SK-N-SH (cell line): Measurements from ENCODE around the gene ECE1. TPM values are rescaled to one million over a fixed set of nuclear protein-coding genes. Genes with fewer than 3 reads are reported as not detected.
A peak's percentile ranks its signal among the peaks of the same experiment; 100 is the strongest.

Source experiments
- CTCF ChIA-PET: fragments of 300-600, 350-600 bp; formaldehyde crosslinking; extraction: SDS; loops from one replicate; lab custom pipeline; 2021; lab: Yijun Ruan, JAX
- POLR2A ChIA-PET: fragments of 350-600 bp; sonication (Branson Sonifier 250); formaldehyde crosslinking; extraction: SDS; loops from one replicate; lab custom pipeline; 2020; ENCODE audit warnings: antibody characterized with exemption, inconsistent platforms; lab: Yijun Ruan, JAX
- DNase-seq: peaks from one replicate; pipeline ENCODE4 v3.0.0; 2012
- H2AFZ ChIP-seq: fragments of 200-600 bp; sonication (generic); 2 replicates; pipeline ENCODE4 v1.8.1; 2016; ENCODE audit warnings: antibody characterized with exemption, mild to moderate bottlenecking, low read depth
- H3F3A ChIP-seq: fragments of 200-600 bp; sonication (generic); replicated peaks from 2 replicates; pipeline ENCODE3; 2016; ENCODE audit warnings: antibody characterized with exemption, mild to moderate bottlenecking; ENCODE audit not compliant: insufficient read depth
- H3K27ac ChIP-seq, 2 experiments: fragments of 200-500 bp in 1 of 2; fragments of 200-600 bp in 1 of 2; sonication (Bioruptor generic) in 1 of 2; sonication (generic), shearing (Covaris generic) in 1 of 2; 2 replicates each; pipeline versions ENCODE4 v1.5.1 to v1.6.1; 2014 to 2016; ENCODE audit warnings: low read depth in 2 of 2, inconsistent platforms in 1 of 2, low read length in 1 of 2, mild to moderate bottlenecking in 1 of 2, mixed read lengths in 1 of 2
- H3K27me3 ChIP-seq: fragments of 200-600 bp; sonication (generic), shearing (Covaris generic); 2 replicates; pipeline ENCODE4 v1.6.1; 2016; ENCODE audit warnings: mixed run types; ENCODE audit not compliant: insufficient read depth
- H3K36me3 ChIP-seq, 2 experiments: fragments of 200-500 bp in 1 of 2; fragments of 200-600 bp in 1 of 2; sonication (Bioruptor generic) in 1 of 2; sonication (generic) in 1 of 2; replicated peaks in 1 of 2; 2 replicates each; pipeline versions ENCODE3 to v1.5.1; 2014 to 2016; ENCODE audit warnings: low read length in 1 of 2, mild to moderate bottlenecking in 1 of 2; ENCODE audit not compliant: insufficient read depth in 2 of 2, control insufficient read depth in 1 of 2
- H3K4me1 ChIP-seq, 2 experiments: fragments of 200-500 bp in 1 of 2; fragments of 200-600 bp in 1 of 2; sonication (Bioruptor generic) in 1 of 2; sonication (generic), shearing (Covaris generic) in 1 of 2; 2 replicates each; pipeline versions ENCODE4 v1.5.1 to v1.6.1; 2014 to 2016; ENCODE audit warnings: low read depth in 1 of 2, low read length in 1 of 2, mixed run types in 1 of 2; ENCODE audit not compliant: insufficient read depth in 2 of 2, control insufficient read depth in 1 of 2
- H3K4me2 ChIP-seq: fragments of 200-600 bp; sonication (generic), shearing (Covaris generic); 2 replicates; pipeline ENCODE4 v1.6.1; 2017; ENCODE audit warnings: mixed run types
- H3K4me3 ChIP-seq, 2 experiments: fragments of 200-500 bp in 1 of 2; fragments of 200-600 bp in 1 of 2; sonication (Bioruptor generic) in 1 of 2; sonication (generic), shearing (Covaris generic) in 1 of 2; 2 replicates each; pipeline versions ENCODE4 v1.5.1 to v1.8.1; 2014 to 2016; ENCODE audit warnings: low read depth in 2 of 2, inconsistent platforms in 1 of 2, low read length in 1 of 2, mild to moderate bottlenecking in 1 of 2, mixed read lengths in 1 of 2, moderate library complexity in 1 of 2
- H3K79me2 ChIP-seq: fragments of 200-600 bp; sonication (generic); 2 replicates; pipeline ENCODE4 v1.8.1; 2017; ENCODE audit warnings: mild to moderate bottlenecking; ENCODE audit not compliant: insufficient read depth
- H3K9ac ChIP-seq: fragments of 200-600 bp; sonication (generic); 2 replicates; pipeline ENCODE4 v1.6.1; 2017; ENCODE audit warnings: mixed run types
- H3K9me2 ChIP-seq: fragments of 200-600 bp; sonication (generic); 2 replicates; pipeline ENCODE4 v1.6.1; 2017; ENCODE audit warnings: mixed run types
- H3K9me3 ChIP-seq: fragments of 200-600 bp; sonication (generic); 2 replicates; pipeline ENCODE4 v1.6.1; 2017; ENCODE audit warnings: mixed run types, mild to moderate bottlenecking, moderate library complexity
- H4K20me1 ChIP-seq: fragments of 200-600 bp; sonication (generic); 2 replicates; pipeline ENCODE4 v1.6.1; 2017; ENCODE audit warnings: mild to moderate bottlenecking, mixed run types; ENCODE audit not compliant: insufficient read depth
- CHD2 ChIP-seq: fragments of 150-350 bp; IDR thresholded peaks from 2 replicates; pipeline ENCODE4 v1.6.1; 2018; ENCODE audit warnings: low read length; ENCODE audit not compliant: partially characterized antibody
- ELF1 ChIP-seq: IDR thresholded peaks from 2 replicates; pipeline ENCODE4 v1.4.0; 2012
- EP300 ChIP-seq, 2 experiments: IDR thresholded peaks; 2 replicates each; pipeline versions ENCODE4 v1.4.0 to v1.6.1; 2012; ENCODE audit warnings: borderline replicate concordance in 1 of 2, low read depth in 1 of 2, low read length in 1 of 2
- GABPA ChIP-seq: IDR thresholded peaks from 2 replicates; pipeline ENCODE4 v1.4.0; 2012; ENCODE audit warnings: low read depth, mild to moderate bottlenecking
- MXI1 ChIP-seq: IDR thresholded peaks from 2 replicates; pipeline ENCODE4 v1.6.1; 2012; ENCODE audit warnings: mild to moderate bottlenecking, low read depth, low read length, improper control_type of control experiment
- NFIC ChIP-seq: IDR thresholded peaks from 2 replicates; pipeline ENCODE4 v1.4.0; 2012; ENCODE audit warnings: borderline replicate concordance
- NRF1 ChIP-seq: IDR thresholded peaks from 2 replicates; pipeline ENCODE4 v1.6.1; 2012; ENCODE audit warnings: low read depth, mild to moderate bottlenecking, low read length
- POLR2AphosphoS5 ChIP-seq: IDR thresholded peaks from 2 replicates; pipeline ENCODE4 v1.6.1; 2012; ENCODE audit warnings: low read depth, low read length
- RXRA ChIP-seq: IDR thresholded peaks from 2 replicates; pipeline ENCODE4 v1.4.0; 2012; ENCODE audit warnings: low read depth, mild to moderate bottlenecking, borderline replicate concordance
- SIN3A ChIP-seq: IDR thresholded peaks from 2 replicates; pipeline ENCODE4 v1.6.1; 2012; ENCODE audit warnings: low read depth, mild to moderate bottlenecking, low read length, moderate library complexity, borderline replicate concordance
- TCF12 ChIP-seq: IDR thresholded peaks from 2 replicates; pipeline ENCODE4 v1.4.0; 2012
- YY1 ChIP-seq: IDR thresholded peaks from 2 replicates; pipeline ENCODE4 v1.4.0; 2012; ENCODE audit warnings: low read depth, mild to moderate bottlenecking
- WGBS: methylation state at CpG from one replicate; pipeline ENCODE4 v1.1.6; 2017; ENCODE audit warnings: low lambda C conversion rate; 5-methylcytosine and 5-hydroxymethylcytosine counted together
- polyA plus RNA-seq, 3 experiments: library from polyadenylated mRNA; depleted of rRNA; stranded (reverse); fragments of >200 nt; gene quantifications; 2 replicates each; pipeline ENCODE4 v1.2.3, GENCODE V29; 2012
- TF ChIP-seq, protein P1 (sequence below): fragments of 150-350 bp; IDR thresholded peaks from 2 replicates; pipeline ENCODE4 v1.6.1; 2016; ENCODE audit warnings: mild to moderate bottlenecking, low read depth, low read length
- TF ChIP-seq, protein P2 (sequence below): IDR thresholded peaks from 2 replicates; pipeline ENCODE4 v1.4.0; 2012; ENCODE audit warnings: low read depth
- TF ChIP-seq, protein P3 (sequence below): IDR thresholded peaks from 2 replicates; pipeline ENCODE4; 2012

Gene ECE1
- polyA plus RNA-seq (2012; rRNA removed): 62.3 and 96.6 TPM in 2 replicates
- 48.1 and 60.4 TPM in 2 replicates for polyA plus RNA-seq (2012; cell fraction: cytosol; rRNA removed)
- polyA plus RNA-seq (2012; cell fraction: nucleus; rRNA removed): 53.0 and 69.9 TPM in 2 replicates

DNA sequence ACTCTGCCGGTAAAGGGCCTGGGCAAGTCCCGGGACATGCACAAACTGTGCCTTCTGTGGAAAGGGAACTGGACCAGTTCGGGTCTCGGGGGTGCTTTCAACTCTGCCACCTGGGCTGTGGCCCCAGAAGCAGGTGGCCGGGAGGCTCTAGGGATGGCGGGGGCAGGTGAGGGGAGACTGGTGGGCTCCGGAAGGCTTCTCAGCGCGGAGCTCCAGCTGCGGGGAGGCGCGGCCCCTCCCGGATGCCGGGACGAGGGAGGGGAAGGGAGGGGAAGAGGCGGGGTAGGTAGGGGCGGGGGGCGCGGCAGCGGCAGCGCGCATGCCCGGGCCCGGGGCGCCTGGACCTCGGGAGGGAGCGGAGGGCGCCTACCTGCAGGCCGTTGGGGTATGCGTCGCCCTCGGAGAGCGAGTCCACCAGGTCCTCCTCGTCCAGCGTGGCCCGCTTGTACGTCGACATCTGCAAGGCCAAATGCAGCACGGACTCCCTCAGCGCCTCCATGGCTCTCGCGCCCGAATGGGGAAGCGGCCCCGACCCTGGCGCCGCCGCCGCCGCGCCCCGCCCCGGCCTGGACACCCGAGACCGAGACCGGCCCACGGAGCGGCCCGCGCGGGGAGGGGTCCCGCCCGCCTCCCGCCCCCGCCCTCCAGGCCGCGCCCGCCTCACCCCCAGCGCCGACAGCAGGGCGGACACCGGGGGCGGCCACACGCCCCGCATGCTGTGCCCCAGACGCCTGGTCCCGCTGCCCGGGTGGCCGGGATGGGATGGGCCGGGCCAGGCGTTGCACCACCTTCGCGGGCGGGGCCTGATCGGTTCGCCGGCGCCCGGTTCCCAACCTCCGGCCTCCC is at the start of gene ECE1:
ECE1 (minus strand) TSS at position 764 of the 846 bp plus-strand sequence; CDS start at position 715, 49 bp downstream.
- WGBS: 10% methylated on average over 16 of the region's 90 CpGs
- TF ChIP-seq NRF1 (peak; percentile 66), MXI1 (peak; percentile 50; the same call in 1 of the 2 replicates), EP300 (IDR thresholded peaks at IDR 0.05; ENCODE audit: borderline replicate concordance in 1 of 2, low read depth in 1 of 2, low read length in 1 of 2) (no peak), TCF12 (no peak), ELF1 (no peak), GABPA (no peak), SIN3A (no peak), RXRA (no peak), NFIC (no peak), POLR2AphosphoS5 (peak; percentile 49; the same call in 1 of the 2 replicates), YY1 (no peak), CHD2 (no peak)
- TF ChIP-seq, protein P1, sequence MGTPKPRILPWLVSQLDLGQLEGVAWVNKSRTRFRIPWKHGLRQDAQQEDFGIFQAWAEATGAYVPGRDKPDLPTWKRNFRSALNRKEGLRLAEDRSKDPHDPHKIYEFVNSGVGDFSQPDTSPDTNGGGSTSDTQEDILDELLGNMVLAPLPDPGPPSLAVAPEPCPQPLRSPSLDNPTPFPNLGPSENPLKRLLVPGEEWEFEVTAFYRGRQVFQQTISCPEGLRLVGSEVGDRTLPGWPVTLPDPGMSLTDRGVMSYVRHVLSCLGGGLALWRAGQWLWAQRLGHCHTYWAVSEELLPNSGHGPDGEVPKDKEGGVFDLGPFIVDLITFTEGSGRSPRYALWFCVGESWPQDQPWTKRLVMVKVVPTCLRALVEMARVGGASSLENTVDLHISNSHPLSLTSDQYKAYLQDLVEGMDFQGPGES: no peak
- TF ChIP-seq, protein P2, sequence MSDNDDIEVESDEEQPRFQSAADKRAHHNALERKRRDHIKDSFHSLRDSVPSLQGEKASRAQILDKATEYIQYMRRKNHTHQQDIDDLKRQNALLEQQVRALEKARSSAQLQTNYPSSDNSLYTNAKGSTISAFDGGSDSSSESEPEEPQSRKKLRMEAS: no peak
- TF ChIP-seq, protein P3, sequence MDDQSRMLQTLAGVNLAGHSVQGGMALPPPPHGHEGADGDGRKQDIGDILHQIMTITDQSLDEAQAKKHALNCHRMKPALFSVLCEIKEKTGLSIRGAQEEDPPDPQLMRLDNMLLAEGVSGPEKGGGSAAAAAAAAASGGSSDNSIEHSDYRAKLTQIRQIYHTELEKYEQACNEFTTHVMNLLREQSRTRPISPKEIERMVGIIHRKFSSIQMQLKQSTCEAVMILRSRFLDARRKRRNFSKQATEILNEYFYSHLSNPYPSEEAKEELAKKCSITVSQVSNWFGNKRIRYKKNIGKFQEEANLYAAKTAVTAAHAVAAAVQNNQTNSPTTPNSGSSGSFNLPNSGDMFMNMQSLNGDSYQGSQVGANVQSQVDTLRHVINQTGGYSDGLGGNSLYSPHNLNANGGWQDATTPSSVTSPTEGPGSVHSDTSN: no peak
- Histone ChIP-seq H3K4me3 (peak within 1 kb of the TSS; percentile 72 to 76), H3K9me2 (no peaks in the 10 kb centered on the region), H3K27ac (peak within 1 kb of the TSS; percentile 41 to 92; a peak in 3 of 4 replicates), H3K36me3 (no peaks in the 10 kb centered on the region), H3K27me3 (no peaks in the 10 kb centered on the region), H3K9ac (peak within 1 kb of the TSS; percentile 75), H4K20me1 (no peaks in the 10 kb centered on the region), H3K9me3 (no peaks in the 10 kb centered on the region), H3K4me1 (peaks cover 4 to 56% of the 10 kb centered on the region in 2 experiments; a peak in 2 of 4 replicates), H2AFZ (peak within 1 kb of the TSS; percentile 79), H3K4me2 (peak within 1 kb of the TSS; percentile 91), H3K79me2 (peaks cover 10% of the 10 kb centered on the region), H3F3A (peaks cover 12% of the 10 kb centered on the region)
- ChIA-PET POLR2A (no interaction called here), CTCF (interaction anchor here (1.0 to 3.3 kb wide), 4 partner anchors 10 to 35 kb away, joined by 3 to 18 read pairs (median 5); no protein-coding TSS in a partner anchor)
- peak; percentile 94 for DNase-seq
